Left renal pelvis (tissue), 4 donors: ENCODE results near the gene ARHGEF18. TPM values are rescaled to one million over a fixed set of nuclear protein-coding genes. Genes with fewer than 3 reads are reported as not detected.
"Not testable (repeated sequence)": the region's sequence is repeated elsewhere in the genome, so short reads cannot be mapped to it uniquely, and the experiment has no call there.

Source experiments
- DNase-seq, 4 donors: peaks; one replicate each; pipeline ENCODE4 v3.0.0-alpha.2; 2013; ENCODE audit warnings: low read depth in 4 of 4, low spot score in 3 of 4
- polyA plus RNA-seq, 4 donors: library from polyadenylated mRNA; unstranded; fragments of 120-200 nt; gene quantifications; one replicate each; pipeline ENCODE4 v1.2.1, GENCODE V29; 2013; ENCODE audit not compliant: insufficient read length in 4 of 4

Gene ARHGEF18
- polyA plus RNA-seq: 10 to 100 TPM; 16.3 to 38.3 (median 31.8) TPM

- DNase-seq: no peak
These were observed at the start of gene ARHGEF18 for GRCh38 chr19:7348587-7349230. Gene ARHGEF18 (plus strand): TSS chr19:7348937. CDS start chr19:7362891, 13,954 bp downstream.

DNA sequence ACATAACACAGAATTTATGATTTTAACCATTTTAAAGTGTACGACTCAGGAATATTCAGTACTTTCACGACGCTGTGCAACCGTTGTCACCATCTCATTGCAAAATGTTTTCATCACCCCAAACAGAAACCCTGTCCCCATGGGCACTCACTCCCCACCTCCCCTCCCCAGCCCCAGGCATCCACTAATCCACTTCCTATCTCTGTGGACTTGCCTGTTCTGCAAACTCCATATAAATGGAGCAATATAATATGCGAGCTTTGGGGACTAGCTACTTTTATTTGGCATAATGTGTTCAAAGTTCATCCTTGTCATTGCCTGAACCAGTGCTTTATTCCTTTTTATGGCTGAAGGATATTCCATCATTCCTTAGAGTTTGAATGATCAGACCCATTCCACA is 47.2 kb upstream of the ARHGEF18 start:
- DNase-seq: no peak

DNA sequence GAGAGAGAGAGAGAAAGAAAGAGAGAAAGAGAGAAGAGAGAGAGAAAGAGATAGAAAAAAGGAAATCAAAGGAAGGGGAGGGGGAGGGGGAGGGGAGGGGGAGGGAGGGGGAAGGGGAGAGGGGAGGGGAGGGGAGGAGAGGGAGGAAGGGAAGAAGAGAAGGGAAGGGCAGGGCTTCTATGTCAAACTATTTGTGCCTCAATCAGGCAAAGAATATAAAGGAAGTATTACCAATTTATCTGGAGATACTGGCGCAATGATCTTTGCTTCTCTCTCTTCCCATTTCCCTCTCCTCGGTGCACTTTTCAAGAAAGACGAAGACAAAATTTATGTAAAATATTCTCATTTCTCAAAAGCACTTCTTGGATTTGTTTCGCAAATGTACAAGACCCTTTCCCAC is 45.3 kb upstream of the ARHGEF18 start:
- DNase-seq: no peak

GRCh38 chr19:7304200-7304599 is 44.5 kb upstream of the ARHGEF18 start:
- DNase-seq: no peak

DNA sequence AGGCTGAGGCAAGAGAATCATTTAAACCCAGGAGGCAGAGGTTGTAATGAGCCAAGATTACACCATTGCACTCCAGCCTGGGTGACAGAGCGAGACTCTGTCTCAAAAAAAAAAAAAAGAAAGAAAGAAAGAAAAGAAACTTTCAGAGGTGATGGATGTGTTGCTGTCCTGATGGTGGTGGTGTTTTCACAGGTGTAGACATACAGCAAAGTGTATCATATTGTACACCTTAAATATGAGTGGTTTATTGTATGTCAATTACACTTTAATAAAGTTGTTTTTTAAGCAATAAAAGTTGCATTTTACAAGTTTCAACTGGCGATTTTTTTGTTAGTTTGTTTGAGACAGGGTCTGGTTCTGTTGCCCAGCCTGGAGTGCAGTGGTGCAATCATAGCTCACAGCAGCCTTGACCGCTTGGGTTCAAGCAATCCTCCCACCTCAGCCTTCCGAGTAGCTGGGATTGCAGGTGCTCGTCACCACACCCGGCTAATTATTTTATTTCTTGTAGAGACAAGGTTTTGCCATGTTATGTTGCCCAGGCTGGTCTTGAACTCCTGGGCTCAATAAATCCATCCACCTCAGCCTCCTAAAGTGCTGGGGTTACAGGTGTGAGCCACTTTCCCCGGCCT is 41.0 kb upstream of the ARHGEF18 start:
- DNase-seq: no peak

DNA sequence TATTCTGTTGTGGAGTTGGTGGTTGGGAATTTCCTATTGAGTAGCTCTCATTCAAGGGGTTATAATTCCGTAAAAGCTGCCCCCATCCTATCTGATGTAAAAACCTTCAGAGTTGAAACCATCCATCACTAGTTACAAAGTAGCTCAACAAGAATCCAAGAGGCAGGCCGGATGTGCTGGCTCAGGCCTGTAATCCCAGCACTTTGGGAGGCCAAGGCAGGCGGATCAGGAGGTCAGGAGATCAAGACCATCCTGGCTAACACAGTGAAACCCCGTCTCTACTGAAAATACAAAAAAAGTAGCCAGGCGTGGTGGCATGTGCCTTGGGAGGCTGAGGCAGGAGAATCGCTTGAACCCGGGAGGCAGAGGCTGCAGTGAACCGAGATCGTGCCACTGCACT is 40.4 kb upstream of the ARHGEF18 start:
- DNase-seq: not testable (repeated sequence)

- DNase-seq: no peak
These were observed 36.8 kb upstream of the ARHGEF18 start for GRCh38 chr19:7311911-7312310.

DNA sequence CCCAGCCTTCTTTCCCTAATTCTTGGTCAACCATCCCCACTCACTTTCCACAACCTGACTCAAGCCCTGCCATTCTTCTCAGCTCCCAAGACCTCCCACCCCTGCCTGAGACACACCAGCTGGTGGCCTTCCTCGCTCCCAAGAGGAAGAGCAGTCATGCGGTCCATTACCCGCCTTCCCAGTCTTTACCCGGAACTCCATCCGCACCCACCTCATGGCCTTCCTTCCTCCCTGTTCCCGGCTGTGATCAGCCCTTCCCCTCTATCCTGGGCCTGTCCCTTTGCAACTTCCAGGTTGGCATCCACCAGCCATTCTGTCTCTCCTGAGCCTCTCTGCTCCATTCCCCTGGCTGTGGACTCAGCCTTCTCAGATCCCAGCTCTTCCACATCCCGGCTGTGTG is 35.9 kb upstream of the ARHGEF18 start:
- DNase-seq: no peak

DNA sequence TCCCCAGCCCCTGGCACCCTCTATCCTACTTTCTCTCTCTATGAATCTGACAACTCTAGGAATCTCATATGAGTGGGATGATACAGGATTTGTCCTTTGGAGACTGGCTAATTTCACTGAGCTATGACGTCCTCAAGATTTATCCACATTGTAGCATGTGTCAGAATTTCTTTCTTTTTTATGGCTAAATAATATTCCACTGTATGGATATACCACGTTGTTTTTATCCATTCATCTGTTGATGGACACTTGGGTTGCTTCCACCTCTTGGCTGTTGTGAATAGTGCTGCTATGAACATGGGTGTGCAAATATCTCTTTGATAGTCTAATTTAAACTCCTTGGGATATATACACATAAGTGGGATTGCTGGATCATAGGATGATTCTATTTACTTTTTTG is 30.6 kb upstream of the ARHGEF18 start:
- DNase-seq: no peak

DNA sequence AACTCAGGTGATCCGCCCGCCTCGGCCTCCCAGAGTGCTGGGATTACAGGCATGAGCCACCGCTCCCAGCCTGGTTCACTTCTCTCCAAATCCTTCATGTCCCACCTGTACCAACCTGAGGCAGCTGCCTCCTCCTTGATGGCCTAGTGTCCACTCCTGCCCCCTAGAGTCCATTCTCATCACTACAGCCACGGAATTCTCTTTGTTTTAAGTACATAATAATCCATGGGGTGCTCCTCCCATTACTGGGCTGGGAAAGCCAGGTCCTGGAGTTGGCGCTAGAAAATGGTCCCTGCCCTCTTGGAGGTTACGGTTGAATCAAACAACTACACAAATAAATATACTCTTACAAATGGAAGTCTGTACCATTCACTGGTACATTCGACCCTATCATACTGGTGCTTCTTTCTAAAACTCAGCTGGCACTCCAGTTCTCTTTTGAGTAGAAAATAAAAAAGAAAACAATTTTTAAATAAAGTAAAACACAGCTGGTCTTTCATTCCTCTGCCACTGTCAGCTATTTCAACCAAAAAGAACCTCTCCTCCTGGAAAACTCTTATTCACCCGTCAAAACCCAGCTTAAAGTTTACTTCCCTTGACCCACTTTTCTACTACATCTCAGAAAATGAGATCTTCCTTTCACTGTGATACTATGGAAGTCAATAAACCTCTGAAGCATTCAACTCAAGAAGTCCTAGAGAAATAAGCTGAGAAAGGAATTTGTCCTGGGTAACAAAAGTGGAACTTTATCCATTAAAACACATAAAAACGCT is 22.4 kb upstream of the ARHGEF18 start:
- no peak for DNase-seq

DNA sequence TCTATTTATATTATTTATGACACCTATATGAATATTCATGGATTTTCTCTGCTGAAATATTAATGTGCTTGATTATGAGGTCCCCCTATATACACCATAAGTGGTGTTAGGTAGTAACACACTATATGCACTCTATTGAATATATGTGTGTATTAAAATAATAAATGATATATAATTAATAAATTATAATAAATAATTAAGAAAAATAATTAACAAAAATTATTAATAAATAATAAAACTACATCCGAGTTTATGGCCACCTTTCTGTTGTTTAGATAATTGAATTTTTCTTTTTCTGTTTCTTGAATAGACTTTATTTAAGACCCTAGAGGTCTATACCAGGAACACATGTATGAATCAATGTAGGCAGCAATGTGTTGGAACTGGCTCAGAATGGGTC is 20.9 kb upstream of the ARHGEF18 start:
- DNase-seq: no peak

- no peak for DNase-seq
These were observed 20.1 kb upstream of the ARHGEF18 start for GRCh38 chr19:7328647-7329046.

GRCh38 chr19:7331446-7331845 is 17.3 kb upstream of the ARHGEF18 start:
- DNase-seq: no peak

- no peak for DNase-seq
These were observed 15.3 kb upstream of the ARHGEF18 start for GRCh38 chr19:7333198-7334118.

DNA sequence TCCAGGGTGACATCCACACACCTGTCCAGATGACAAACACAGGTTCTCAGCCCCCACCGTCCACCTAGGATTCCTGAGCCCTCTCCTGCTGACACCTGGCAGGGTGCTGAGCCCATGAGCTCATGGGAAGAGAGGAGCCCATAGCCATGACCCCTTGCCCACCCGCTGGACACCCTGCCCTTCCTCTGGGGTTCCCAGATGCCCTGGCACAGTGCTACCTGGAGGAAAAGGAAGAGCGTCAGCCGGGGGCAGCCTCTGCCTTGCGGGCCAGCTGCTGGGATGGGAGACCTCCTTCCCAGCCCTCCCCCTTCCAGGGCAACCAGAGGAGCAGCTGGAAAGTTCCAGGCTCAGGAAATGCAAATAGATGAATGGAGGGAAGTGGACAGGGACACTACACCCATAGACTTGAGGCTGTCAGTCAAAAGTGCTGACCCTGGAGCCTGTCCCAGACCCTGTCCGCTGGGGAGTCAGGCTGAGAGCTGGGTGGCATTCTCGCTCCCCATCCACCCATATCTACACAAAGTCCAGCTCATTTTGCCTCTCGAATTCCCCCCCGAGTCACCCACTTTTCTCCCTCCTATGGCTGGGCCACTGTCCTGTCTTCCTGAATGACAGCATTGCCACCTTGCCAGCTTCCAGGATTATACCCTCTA is 12.3 kb upstream of the ARHGEF18 start:
- no peak for DNase-seq

- DNase-seq: no peak
These were observed 11.2 kb upstream of the ARHGEF18 start for GRCh38 chr19:7337380-7338194.

- peak; percentile 64 to 80 (median 68) for DNase-seq
These were observed 7.5 kb upstream of the ARHGEF18 start for GRCh38 chr19:7340959-7341837.

GRCh38 chr19:7342143-7342542 is 6.6 kb upstream of the ARHGEF18 start:
- no peak for DNase-seq
